GM12878 (cell line): ENCODE measurements around the gene MSI2.

ENCODE experiments used
- EP300 ChIP-seq, 2 experiments: fragments of 150-350 bp in 1 of 2; IDR thresholded peaks; 2 replicates each; pipeline ENCODE4 v1.6.1; 2011 to 2012; ENCODE audit warnings: low read depth in 2 of 2, low read length in 2 of 2, borderline replicate concordance in 1 of 2, improper control_type of control experiment in 1 of 2, inconsistent platforms in 1 of 2; ENCODE audit not compliant: control insufficient read depth in 1 of 2
- MEF2A ChIP-seq: IDR thresholded peaks from 2 replicates; pipeline ENCODE4 v1.6.1; 2011; ENCODE audit warnings: low read depth, mild to moderate bottlenecking, low read length, moderate library complexity; ENCODE audit not compliant: insufficient read depth
- MXI1 ChIP-seq: fragments of 150-350 bp; IDR thresholded peaks from 2 replicates; pipeline ENCODE4 v1.6.1; 2011; ENCODE audit warnings: low read depth, mild to moderate bottlenecking, inconsistent platforms, low read length, improper control_type of control experiment
- POLR2AphosphoS2 ChIP-seq: IDR thresholded peaks from 2 replicates; pipeline ENCODE4 v1.6.1; 2011; ENCODE audit warnings: low read depth, mild to moderate bottlenecking, low read length, improper control_type of control experiment, moderate library complexity
- TF ChIP-seq, protein P1 (sequence below), 3 experiments: IDR thresholded peaks in 2 of 3; conservative IDR thresholded peaks in 1 of 3; 2 replicates each; pipeline ENCODE4 v1.5.1; 2011; ENCODE audit warnings: low read depth in 3 of 3, low read length in 3 of 3, mild to moderate bottlenecking in 3 of 3, control low read depth in 2 of 3, moderate library complexity in 2 of 3, inconsistent platforms in 1 of 3, mixed read lengths in 1 of 3; ENCODE audit not compliant: control insufficient read depth in 2 of 3, insufficient read depth in 1 of 3; ENCODE audit errors: extremely low read depth in 1 of 3

GRCh38 chr17:57726213-57726790, 470.0 kb downstream of the MSI2 start:
- TF ChIP-seq MXI1 (no peak), POLR2AphosphoS2 (no peak), MEF2A (no peak), EP300 (IDR thresholded peaks at IDR 0.05; ENCODE audit: borderline replicate concordance in 1 of 2, control insufficient read depth in 1 of 2, low read depth in 2 of 2, low read length in 2 of 2) (no peak)
- TF ChIP-seq, protein P1, sequence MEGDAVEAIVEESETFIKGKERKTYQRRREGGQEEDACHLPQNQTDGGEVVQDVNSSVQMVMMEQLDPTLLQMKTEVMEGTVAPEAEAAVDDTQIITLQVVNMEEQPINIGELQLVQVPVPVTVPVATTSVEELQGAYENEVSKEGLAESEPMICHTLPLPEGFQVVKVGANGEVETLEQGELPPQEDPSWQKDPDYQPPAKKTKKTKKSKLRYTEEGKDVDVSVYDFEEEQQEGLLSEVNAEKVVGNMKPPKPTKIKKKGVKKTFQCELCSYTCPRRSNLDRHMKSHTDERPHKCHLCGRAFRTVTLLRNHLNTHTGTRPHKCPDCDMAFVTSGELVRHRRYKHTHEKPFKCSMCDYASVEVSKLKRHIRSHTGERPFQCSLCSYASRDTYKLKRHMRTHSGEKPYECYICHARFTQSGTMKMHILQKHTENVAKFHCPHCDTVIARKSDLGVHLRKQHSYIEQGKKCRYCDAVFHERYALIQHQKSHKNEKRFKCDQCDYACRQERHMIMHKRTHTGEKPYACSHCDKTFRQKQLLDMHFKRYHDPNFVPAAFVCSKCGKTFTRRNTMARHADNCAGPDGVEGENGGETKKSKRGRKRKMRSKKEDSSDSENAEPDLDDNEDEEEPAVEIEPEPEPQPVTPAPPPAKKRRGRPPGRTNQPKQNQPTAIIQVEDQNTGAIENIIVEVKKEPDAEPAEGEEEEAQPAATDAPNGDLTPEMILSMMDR (IDR thresholded peaks at IDR 0.05 in 2 of 3, conservative IDR thresholded peaks at IDR 0.05 in 1 of 3; ENCODE audit: control insufficient read depth in 2 of 3, extremely low read depth in 1 of 3, insufficient read depth in 1 of 3, low read depth in 3 of 3, low read length in 3 of 3) = no peak
